ENCODE results near the gene DGKQ. TPM values are rescaled to one million over a fixed set of nuclear protein-coding genes. Genes with fewer than 3 reads are reported as not detected.
"Not testable (repeated sequence)": the region's sequence is repeated elsewhere in the genome, so short reads cannot be mapped to it uniquely, and the experiment has no call there.

The DGKQ gene
- total and polyA plus RNA-seq, 2 donors (not counting 3 experiments of a cell fraction or from before 2014, with no cell fraction given): 15.8 to 20.2 TPM

DNA sequence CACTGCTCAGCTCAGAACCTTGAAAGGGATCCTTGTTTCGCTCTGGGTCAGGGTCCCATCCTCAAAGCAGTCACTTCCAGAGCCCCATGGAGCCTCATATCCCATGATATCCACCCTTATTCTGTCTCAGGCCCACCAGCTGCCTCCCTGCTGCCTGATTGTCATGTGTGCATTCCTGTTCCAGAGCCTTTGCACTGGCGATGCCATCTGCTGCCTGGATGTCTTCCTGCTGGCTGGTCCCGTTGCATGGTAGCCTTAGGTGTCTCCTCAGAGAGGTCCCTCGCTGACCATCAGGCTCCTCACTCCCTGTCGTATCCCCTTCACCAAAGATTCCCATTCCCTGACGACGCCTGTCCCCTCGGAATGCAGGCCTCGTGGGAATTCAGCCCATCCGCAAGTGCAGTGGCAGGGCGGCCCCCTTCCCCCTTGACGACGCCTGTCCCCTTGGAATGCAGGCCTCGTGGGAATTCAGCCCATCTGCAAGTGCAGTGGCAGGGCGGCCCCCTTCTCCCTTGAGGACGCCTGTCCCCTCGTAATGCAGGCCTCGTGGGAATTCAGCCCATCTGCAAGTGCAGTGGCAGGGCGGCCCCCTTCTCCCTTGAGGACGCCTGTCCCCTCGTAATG lies 26.0 kb upstream of the DGKQ start:
- H4K20me1 ChIP-seq (replicated peaks; ENCODE audit: control insufficient read depth, extremely low read depth, insufficient read depth, low read length); H3K9ac ChIP-seq (replicated peaks; ENCODE audit: extremely low read depth, insufficient read depth, low read length); H3K9me3 ChIP-seq (replicated peaks; ENCODE audit: control insufficient read depth, insufficient read depth, low read length); H3K79me2 ChIP-seq (ENCODE audit: control insufficient read depth, insufficient read depth, low read length); dilution Hi-C loops (cut with MboI; ENCODE audit: extremely low pct_ligation_motif_present, low sequenced_read_pairs); DNase-seq (ENCODE audit: low read depth, low spot score); intact Hi-C loops (cut with micrococcal nuclease); POLR2A ChIA-PET; H3K27ac ChIP-seq (ENCODE audit: insufficient read depth, low read depth, low read length); H3K36me3 ChIP-seq (ENCODE audit: control insufficient read depth in 2 of 2, extremely low read depth in 1 of 2, insufficient read depth in 2 of 2, low read length in 2 of 2); H3K4me2 ChIP-seq (ENCODE audit: insufficient read depth, low read length); H3K4me1 ChIP-seq (ENCODE audit: control insufficient read depth, extremely low read depth, insufficient read depth, low read length); H2AFZ ChIP-seq (ENCODE audit: low read depth, low read length); BruUV-seq (replicated peaks); H3K4me3 ChIP-seq (replicated peaks in 1 of 3; ENCODE audit: insufficient read depth in 1 of 3, low read depth in 1 of 3, low read length in 3 of 3); H3K9me1 ChIP-seq (replicated peaks; ENCODE audit: control insufficient read depth, extremely low read depth, insufficient read depth, low read length); CTCF ChIA-PET: not testable (repeated sequence)
- peaks cover 36 to 47% of the 10 kb centered on the region in 2 experiments for H3K27me3 ChIP-seq (ENCODE audit: control insufficient read depth in 2 of 2, insufficient read depth in 2 of 2, low read length in 2 of 2)
- peak; percentile 38 for FAIRE-seq

DNA sequence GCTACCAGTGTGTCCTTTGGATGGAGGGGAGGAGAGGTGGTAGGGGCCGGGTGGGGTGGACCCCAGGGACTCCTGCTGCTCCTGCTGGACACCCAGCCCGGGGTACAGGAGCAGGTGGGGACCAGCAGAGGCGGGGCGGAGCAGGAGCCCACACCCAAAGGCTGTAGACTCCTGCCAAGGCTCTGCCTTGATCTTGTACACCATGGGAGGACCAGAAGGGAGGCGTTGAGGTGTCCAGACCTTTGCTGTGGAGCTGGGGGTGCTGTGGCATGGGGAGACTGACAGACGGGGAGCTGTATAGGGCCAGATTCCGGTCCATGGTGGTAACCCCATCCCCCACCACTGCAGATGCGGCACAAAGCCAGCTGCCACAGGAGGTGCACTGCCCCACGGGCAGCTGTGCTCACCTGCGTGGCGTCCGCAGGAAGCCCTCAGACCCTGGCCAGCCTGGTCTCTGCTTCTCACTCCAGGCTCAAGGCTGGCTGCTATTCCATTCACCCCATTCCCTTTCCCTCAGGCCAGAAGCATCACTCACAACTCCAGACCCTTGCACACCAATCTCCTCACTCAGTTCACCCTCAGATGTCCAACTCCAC lies 24.8 kb upstream of the DGKQ start:
- no TSS peak for BruUV-seq (replicated peaks)
- no peak for FAIRE-seq

More for the DNA sequence above, 24.8 kb upstream of the DGKQ start:
- dilution Hi-C loops (cut with MboI; ENCODE audit: extremely low pct_ligation_motif_present, low sequenced_read_pairs): no loop called here
- Histone ChIP-seq H3K9ac (replicated peaks; ENCODE audit: extremely low read depth, insufficient read depth, low read length) (no peak overlapping the region), H4K20me1 (replicated peaks; ENCODE audit: control insufficient read depth, extremely low read depth, insufficient read depth, low read length) (no peaks in the 10 kb centered on the region), H3K9me3 (replicated peaks; ENCODE audit: control insufficient read depth, insufficient read depth, low read length) (no peaks in the 10 kb centered on the region), H3K79me2 (ENCODE audit: control insufficient read depth, insufficient read depth, low read length) (no peaks in the 10 kb centered on the region), H2AFZ (ENCODE audit: low read depth, low read length) (no peak overlapping the region), H3K4me1 (ENCODE audit: control insufficient read depth, extremely low read depth, insufficient read depth, low read length) (no peaks in the 10 kb centered on the region), H3K36me3 (ENCODE audit: control insufficient read depth in 2 of 2, extremely low read depth in 1 of 2, insufficient read depth in 2 of 2, low read length in 2 of 2) (no peaks in the 10 kb centered on the region), H3K27me3 (ENCODE audit: control insufficient read depth in 2 of 2, insufficient read depth in 2 of 2, low read length in 2 of 2) (peaks cover 30 to 38% of the 10 kb centered on the region in 2 experiments), H3K4me3 (replicated peaks in 1 of 3; ENCODE audit: insufficient read depth in 1 of 3, low read depth in 1 of 3, low read length in 3 of 3) (no peak overlapping the region), H3K4me2 (ENCODE audit: insufficient read depth, low read length) (no peak overlapping the region), H3K27ac (ENCODE audit: insufficient read depth, low read depth, low read length) (no peak overlapping the region), H3K9me1 (replicated peaks; ENCODE audit: control insufficient read depth, extremely low read depth, insufficient read depth, low read length) (no peaks in the 10 kb centered on the region)
- TF ChIP-seq POLR2AphosphoS5 (IDR thresholded peaks at IDR 0.05; ENCODE audit: insufficient read depth, low read depth, low read length): no peak
- TF ChIP-seq EZH2 (IDR thresholded peaks at IDR 0.05; ENCODE audit: borderline replicate concordance, low read depth, low read length, severe bottlenecking): no peak
- TF ChIP-seq, protein P1, sequence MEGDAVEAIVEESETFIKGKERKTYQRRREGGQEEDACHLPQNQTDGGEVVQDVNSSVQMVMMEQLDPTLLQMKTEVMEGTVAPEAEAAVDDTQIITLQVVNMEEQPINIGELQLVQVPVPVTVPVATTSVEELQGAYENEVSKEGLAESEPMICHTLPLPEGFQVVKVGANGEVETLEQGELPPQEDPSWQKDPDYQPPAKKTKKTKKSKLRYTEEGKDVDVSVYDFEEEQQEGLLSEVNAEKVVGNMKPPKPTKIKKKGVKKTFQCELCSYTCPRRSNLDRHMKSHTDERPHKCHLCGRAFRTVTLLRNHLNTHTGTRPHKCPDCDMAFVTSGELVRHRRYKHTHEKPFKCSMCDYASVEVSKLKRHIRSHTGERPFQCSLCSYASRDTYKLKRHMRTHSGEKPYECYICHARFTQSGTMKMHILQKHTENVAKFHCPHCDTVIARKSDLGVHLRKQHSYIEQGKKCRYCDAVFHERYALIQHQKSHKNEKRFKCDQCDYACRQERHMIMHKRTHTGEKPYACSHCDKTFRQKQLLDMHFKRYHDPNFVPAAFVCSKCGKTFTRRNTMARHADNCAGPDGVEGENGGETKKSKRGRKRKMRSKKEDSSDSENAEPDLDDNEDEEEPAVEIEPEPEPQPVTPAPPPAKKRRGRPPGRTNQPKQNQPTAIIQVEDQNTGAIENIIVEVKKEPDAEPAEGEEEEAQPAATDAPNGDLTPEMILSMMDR (IDR thresholded peaks at IDR 0.05; ENCODE audit: extremely low read depth in 1 of 2, insufficient read depth in 1 of 2, low read depth in 1 of 2, low read length in 2 of 2): no peak
- TF ChIP-seq MYC (IDR thresholded peaks at IDR 0.05; ENCODE audit: low read depth, low read length): no peak
- TF ChIP-seq GATA2 (IDR thresholded peaks at IDR 0.05; ENCODE audit: insufficient read depth, insufficient read length, low read depth, low read length): no peak
- no peak for TF ChIP-seq FOS (IDR thresholded peaks at IDR 0.05; ENCODE audit: borderline replicate concordance, insufficient read depth, low read length)
- no peak for TF ChIP-seq POLR2A (IDR thresholded peaks at IDR 0.05; ENCODE audit: low read depth, low read length)
- no peak for TF ChIP-seq MAX (IDR thresholded peaks at IDR 0.05; ENCODE audit: insufficient read depth, insufficient read length)
- TF ChIP-seq JUN (IDR thresholded peaks at IDR 0.05; ENCODE audit: borderline replicate concordance, insufficient read depth, insufficient read length, low read depth): no peak
- no peak for DNase-seq (ENCODE audit: low read depth, low spot score)
- POLR2A ChIA-PET: no interaction called here
- intact Hi-C loops (cut with micrococcal nuclease): no loop called here
- CTCF ChIA-PET: no interaction called here

Data from endothelial cell of umbilical vein (primary cell).